SK-N-SH (cell line): Measurements from ENCODE around the gene PHF21A. TPM values are rescaled to one million over a fixed set of nuclear protein-coding genes. Genes with fewer than 3 reads are reported as not detected.

Experiments used
- CTCF ChIA-PET: fragments of 300-600, 350-600 bp; formaldehyde crosslinking; extraction: SDS; loops from one replicate; lab custom pipeline; 2021; lab: Yijun Ruan, JAX
- POLR2A ChIA-PET: fragments of 350-600 bp; sonication (Branson Sonifier 250); formaldehyde crosslinking; extraction: SDS; loops from one replicate; lab custom pipeline; 2020; ENCODE audit warnings: antibody characterized with exemption, inconsistent platforms; lab: Yijun Ruan, JAX
- DNase-seq: peaks from one replicate; pipeline ENCODE4 v3.0.0; 2012
- H2AFZ ChIP-seq: fragments of 200-600 bp; sonication (generic); 2 replicates; pipeline ENCODE4 v1.8.1; 2016; ENCODE audit warnings: antibody characterized with exemption, mild to moderate bottlenecking, low read depth
- H3F3A ChIP-seq: fragments of 200-600 bp; sonication (generic); replicated peaks from 2 replicates; pipeline ENCODE3; 2016; ENCODE audit warnings: antibody characterized with exemption, mild to moderate bottlenecking; ENCODE audit not compliant: insufficient read depth
- H3K27ac ChIP-seq, 2 experiments: fragments of 200-500 bp in 1 of 2; fragments of 200-600 bp in 1 of 2; sonication (Bioruptor generic) in 1 of 2; sonication (generic), shearing (Covaris generic) in 1 of 2; 2 replicates each; pipeline versions ENCODE4 v1.5.1 to v1.6.1; 2014 to 2016; ENCODE audit warnings: low read depth in 2 of 2, inconsistent platforms in 1 of 2, low read length in 1 of 2, mild to moderate bottlenecking in 1 of 2, mixed read lengths in 1 of 2
- H3K27me3 ChIP-seq: fragments of 200-600 bp; sonication (generic), shearing (Covaris generic); 2 replicates; pipeline ENCODE4 v1.6.1; 2016; ENCODE audit warnings: mixed run types; ENCODE audit not compliant: insufficient read depth
- H3K36me3 ChIP-seq, 2 experiments: fragments of 200-500 bp in 1 of 2; fragments of 200-600 bp in 1 of 2; sonication (Bioruptor generic) in 1 of 2; sonication (generic) in 1 of 2; replicated peaks in 1 of 2; 2 replicates each; pipeline versions ENCODE3 to v1.5.1; 2014 to 2016; ENCODE audit warnings: low read length in 1 of 2, mild to moderate bottlenecking in 1 of 2; ENCODE audit not compliant: insufficient read depth in 2 of 2, control insufficient read depth in 1 of 2
- H3K4me1 ChIP-seq, 2 experiments: fragments of 200-500 bp in 1 of 2; fragments of 200-600 bp in 1 of 2; sonication (Bioruptor generic) in 1 of 2; sonication (generic), shearing (Covaris generic) in 1 of 2; 2 replicates each; pipeline versions ENCODE4 v1.5.1 to v1.6.1; 2014 to 2016; ENCODE audit warnings: low read depth in 1 of 2, low read length in 1 of 2, mixed run types in 1 of 2; ENCODE audit not compliant: insufficient read depth in 2 of 2, control insufficient read depth in 1 of 2
- H3K4me2 ChIP-seq: fragments of 200-600 bp; sonication (generic), shearing (Covaris generic); 2 replicates; pipeline ENCODE4 v1.6.1; 2017; ENCODE audit warnings: mixed run types
- H3K4me3 ChIP-seq, 2 experiments: fragments of 200-500 bp in 1 of 2; fragments of 200-600 bp in 1 of 2; sonication (Bioruptor generic) in 1 of 2; sonication (generic), shearing (Covaris generic) in 1 of 2; 2 replicates each; pipeline versions ENCODE4 v1.5.1 to v1.8.1; 2014 to 2016; ENCODE audit warnings: low read depth in 2 of 2, inconsistent platforms in 1 of 2, low read length in 1 of 2, mild to moderate bottlenecking in 1 of 2, mixed read lengths in 1 of 2, moderate library complexity in 1 of 2
- H3K79me2 ChIP-seq: fragments of 200-600 bp; sonication (generic); 2 replicates; pipeline ENCODE4 v1.8.1; 2017; ENCODE audit warnings: mild to moderate bottlenecking; ENCODE audit not compliant: insufficient read depth
- H3K9ac ChIP-seq: fragments of 200-600 bp; sonication (generic); 2 replicates; pipeline ENCODE4 v1.6.1; 2017; ENCODE audit warnings: mixed run types
- H3K9me2 ChIP-seq: fragments of 200-600 bp; sonication (generic); 2 replicates; pipeline ENCODE4 v1.6.1; 2017; ENCODE audit warnings: mixed run types
- H3K9me3 ChIP-seq: fragments of 200-600 bp; sonication (generic); 2 replicates; pipeline ENCODE4 v1.6.1; 2017; ENCODE audit warnings: mixed run types, mild to moderate bottlenecking, moderate library complexity
- H4K20me1 ChIP-seq: fragments of 200-600 bp; sonication (generic); 2 replicates; pipeline ENCODE4 v1.6.1; 2017; ENCODE audit warnings: mild to moderate bottlenecking, mixed run types; ENCODE audit not compliant: insufficient read depth
- CHD2 ChIP-seq: fragments of 150-350 bp; IDR thresholded peaks from 2 replicates; pipeline ENCODE4 v1.6.1; 2018; ENCODE audit warnings: low read length; ENCODE audit not compliant: partially characterized antibody
- FOXM1 ChIP-seq: IDR thresholded peaks from 2 replicates; pipeline ENCODE4 v1.4.0; 2012; ENCODE audit warnings: low read depth, mild to moderate bottlenecking
- GABPA ChIP-seq: IDR thresholded peaks from 2 replicates; pipeline ENCODE4 v1.4.0; 2012; ENCODE audit warnings: low read depth, mild to moderate bottlenecking
- MEF2A ChIP-seq: IDR thresholded peaks from 2 replicates; pipeline ENCODE4 v1.4.0; 2012; ENCODE audit warnings: low read depth, borderline replicate concordance
- MXI1 ChIP-seq: IDR thresholded peaks from 2 replicates; pipeline ENCODE4 v1.6.1; 2012; ENCODE audit warnings: mild to moderate bottlenecking, low read depth, low read length, improper control_type of control experiment
- NFIC ChIP-seq: IDR thresholded peaks from 2 replicates; pipeline ENCODE4 v1.4.0; 2012; ENCODE audit warnings: borderline replicate concordance
- NRF1 ChIP-seq: IDR thresholded peaks from 2 replicates; pipeline ENCODE4 v1.6.1; 2012; ENCODE audit warnings: low read depth, mild to moderate bottlenecking, low read length
- POLR2AphosphoS5 ChIP-seq: IDR thresholded peaks from 2 replicates; pipeline ENCODE4 v1.6.1; 2012; ENCODE audit warnings: low read depth, low read length
- RAD21 ChIP-seq: IDR thresholded peaks from 2 replicates; pipeline ENCODE4 v1.6.1; 2012; ENCODE audit warnings: mild to moderate bottlenecking, low read length
- RCOR1 ChIP-seq: fragments of 150-350 bp; IDR thresholded peaks from 2 replicates; pipeline ENCODE4 v1.6.1; 2017; ENCODE audit warnings: antibody characterized with exemption, low read length
- TAF1 ChIP-seq: IDR thresholded peaks from 2 replicates; pipeline ENCODE4 v1.6.1; 2012; ENCODE audit warnings: low read depth, mild to moderate bottlenecking, low read length, moderate library complexity, borderline replicate concordance
- YY1 ChIP-seq: IDR thresholded peaks from 2 replicates; pipeline ENCODE4 v1.4.0; 2012; ENCODE audit warnings: low read depth, mild to moderate bottlenecking
- WGBS: methylation state at CpG from one replicate; pipeline ENCODE4 v1.1.6; 2017; ENCODE audit warnings: low lambda C conversion rate; 5-methylcytosine and 5-hydroxymethylcytosine counted together
- polyA plus RNA-seq, 3 experiments: library from polyadenylated mRNA; depleted of rRNA; stranded (reverse); fragments of >200 nt; gene quantifications; 2 replicates each; pipeline ENCODE4 v1.2.3, GENCODE V29; 2012
- TF ChIP-seq, protein P1 (sequence below): IDR thresholded peaks from 2 replicates; pipeline ENCODE4 v1.6.1; 2012; ENCODE audit warnings: mild to moderate bottlenecking, low read depth, low read length, moderate library complexity

PHF21A gene
- polyA plus RNA-seq, 1 of the 3 experiments (the other 2 are of a cell fraction): 18.8 TPM

DNA sequence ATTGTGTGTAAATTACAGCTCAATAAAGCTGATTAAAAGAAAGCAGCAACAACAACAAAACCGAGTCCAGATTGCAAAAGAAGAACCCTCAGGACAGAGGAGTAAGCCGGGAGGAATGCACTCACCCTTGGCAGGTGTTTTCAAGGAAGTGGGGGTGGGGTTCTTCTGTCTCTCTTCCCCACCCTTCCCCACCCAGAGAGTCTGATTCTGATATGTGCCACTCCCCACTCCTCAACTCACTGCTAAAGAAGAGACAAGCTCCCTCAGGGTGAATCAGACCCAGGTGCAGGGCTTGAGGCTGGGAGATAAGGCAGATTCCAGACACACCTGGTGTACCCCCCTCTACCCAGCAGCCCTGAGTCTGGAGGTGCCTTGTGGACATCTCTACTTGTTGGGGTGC, 38.4 kb upstream of the PHF21A start:
- Histone ChIP-seq H3K79me2 (no peaks in the 10 kb centered on the region), H3K4me2 (no peak overlapping the region), H4K20me1 (no peaks in the 10 kb centered on the region), H3F3A (no peaks in the 10 kb centered on the region), H3K27me3 (peaks cover 6% of the 10 kb centered on the region), H3K9ac (no peak overlapping the region), H3K9me2 (no peaks in the 10 kb centered on the region), H2AFZ (no peak overlapping the region), H3K27ac (no peak overlapping the region), H3K36me3 (no peaks in the 10 kb centered on the region), H3K9me3 (no peaks in the 10 kb centered on the region)
- 0% methylated on average over 2 of the region's 2 CpGs for WGBS
- no peak for DNase-seq
- ChIA-PET CTCF (no interaction called here), POLR2A (no interaction called here)
- TF ChIP-seq NRF1 (no peak), MEF2A (no peak), YY1 (no peak), FOXM1 (no peak), RAD21 (no peak), RCOR1 (no peak), GABPA (no peak)
- TF ChIP-seq, protein P1, sequence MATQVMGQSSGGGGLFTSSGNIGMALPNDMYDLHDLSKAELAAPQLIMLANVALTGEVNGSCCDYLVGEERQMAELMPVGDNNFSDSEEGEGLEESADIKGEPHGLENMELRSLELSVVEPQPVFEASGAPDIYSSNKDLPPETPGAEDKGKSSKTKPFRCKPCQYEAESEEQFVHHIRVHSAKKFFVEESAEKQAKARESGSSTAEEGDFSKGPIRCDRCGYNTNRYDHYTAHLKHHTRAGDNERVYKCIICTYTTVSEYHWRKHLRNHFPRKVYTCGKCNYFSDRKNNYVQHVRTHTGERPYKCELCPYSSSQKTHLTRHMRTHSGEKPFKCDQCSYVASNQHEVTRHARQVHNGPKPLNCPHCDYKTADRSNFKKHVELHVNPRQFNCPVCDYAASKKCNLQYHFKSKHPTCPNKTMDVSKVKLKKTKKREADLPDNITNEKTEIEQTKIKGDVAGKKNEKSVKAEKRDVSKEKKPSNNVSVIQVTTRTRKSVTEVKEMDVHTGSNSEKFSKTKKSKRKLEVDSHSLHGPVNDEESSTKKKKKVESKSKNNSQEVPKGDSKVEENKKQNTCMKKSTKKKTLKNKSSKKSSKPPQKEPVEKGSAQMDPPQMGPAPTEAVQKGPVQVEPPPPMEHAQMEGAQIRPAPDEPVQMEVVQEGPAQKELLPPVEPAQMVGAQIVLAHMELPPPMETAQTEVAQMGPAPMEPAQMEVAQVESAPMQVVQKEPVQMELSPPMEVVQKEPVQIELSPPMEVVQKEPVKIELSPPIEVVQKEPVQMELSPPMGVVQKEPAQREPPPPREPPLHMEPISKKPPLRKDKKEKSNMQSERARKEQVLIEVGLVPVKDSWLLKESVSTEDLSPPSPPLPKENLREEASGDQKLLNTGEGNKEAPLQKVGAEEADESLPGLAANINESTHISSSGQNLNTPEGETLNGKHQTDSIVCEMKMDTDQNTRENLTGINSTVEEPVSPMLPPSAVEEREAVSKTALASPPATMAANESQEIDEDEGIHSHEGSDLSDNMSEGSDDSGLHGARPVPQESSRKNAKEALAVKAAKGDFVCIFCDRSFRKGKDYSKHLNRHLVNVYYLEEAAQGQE: no peak
- TF ChIP-seq, all 33 proteins: peak for 0
- H3K4me1 ChIP-seq: no peaks in the 10 kb centered on the region; a peak in 1 of 4 replicates
- no peak overlapping the region for H3K4me3 ChIP-seq

DNA sequence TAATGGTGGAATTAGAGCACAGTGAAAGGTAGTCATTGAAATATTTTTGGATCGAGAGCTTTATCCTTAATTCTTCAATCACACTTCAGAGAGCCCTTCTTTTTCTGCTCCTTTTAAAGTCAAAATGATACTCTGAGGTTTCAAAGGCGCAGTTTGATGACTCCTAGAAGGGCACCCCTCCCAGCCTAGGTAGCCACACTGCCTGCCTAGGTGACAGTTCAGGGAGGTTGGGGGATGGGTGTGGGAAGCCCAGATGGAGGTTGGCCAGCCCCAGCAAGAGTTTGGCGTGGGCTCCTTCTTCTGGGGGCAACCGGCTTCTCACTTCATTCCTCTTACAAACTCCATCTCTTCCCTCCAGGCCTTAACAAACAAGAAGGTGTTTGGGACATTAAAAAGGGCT, 28.6 kb upstream of the PHF21A start:
- no peak overlapping the region for H2AFZ ChIP-seq
- no peaks in the 10 kb centered on the region for H3K79me2 ChIP-seq
- no peak for TF ChIP-seq NRF1
- no peak for TF ChIP-seq POLR2AphosphoS5
- no peak for TF ChIP-seq CHD2
- TF ChIP-seq MXI1: no peak
- TF ChIP-seq NFIC: no peak
- TF ChIP-seq GABPA: no peak
- TF ChIP-seq TAF1: no peak
- TF ChIP-seq, protein P1: no peak
- no peak overlapping the region for H3K27ac ChIP-seq
- H3K4me3 ChIP-seq: no peak overlapping the region
- POLR2A ChIA-PET: no interaction called here
- no peak for DNase-seq
- no peaks in the 10 kb centered on the region for H3K36me3 ChIP-seq
- no peak overlapping the region for H3K9ac ChIP-seq
- H3K9me3 ChIP-seq: no peaks in the 10 kb centered on the region
- WGBS: 77% methylated on average over 4 of the region's 4 CpGs
- H3K27me3 ChIP-seq: peaks cover 8% of the 10 kb centered on the region; the same call in 1 of the 2 replicates
- CTCF ChIA-PET: interaction anchor here (1.3 kb wide), 1 partner anchor 16 kb away, joined by 3 read pairs; no protein-coding TSS in a partner anchor
- no peaks in the 10 kb centered on the region for H4K20me1 ChIP-seq
- no peak overlapping the region for H3K4me2 ChIP-seq
- H3F3A ChIP-seq: no peaks in the 10 kb centered on the region
- no peaks in the 10 kb centered on the region for H3K9me2 ChIP-seq
- no peaks in the 10 kb centered on the region for H3K4me1 ChIP-seq
